Measurements from ENCODE around the gene ZSCAN5A.
"Not testable (repeated sequence)": the region's sequence is repeated elsewhere in the genome, so short reads cannot be mapped to it uniquely, and the experiment has no call there.

ZSCAN5A gene

GRCh38 chr19:56270676-56271075 is 44.0 kb downstream of the ZSCAN5A start:
- DNase-seq (ENCODE audit: extremely low read depth, insufficient read length): no peak

GRCh38 chr19:56269348-56269747 is 45.3 kb downstream of the ZSCAN5A start:
- no peak for TF ChIP-seq CTCF (IDR thresholded peaks at IDR 0.05; ENCODE audit: insufficient read depth, low read length, poor library complexity, severe bottlenecking)
- H3K36me3 ChIP-seq (ENCODE audit: control insufficient read depth, insufficient read depth, low read length): no peaks in the 10 kb centered on the region
- no peaks in the 10 kb centered on the region for H3K27me3 ChIP-seq (replicated peaks; ENCODE audit: control insufficient read depth, insufficient read depth, low read length)
- DNase-seq (ENCODE audit: extremely low read depth, insufficient read length): no peak
- no peak overlapping the region for H3K4me3 ChIP-seq (replicated peaks; ENCODE audit: low read depth, low read length)

More at GRCh38 chr19:56270676-56271075, 44.0 kb downstream of the ZSCAN5A start:
- Histone ChIP-seq H3K36me3 (ENCODE audit: control insufficient read depth, insufficient read depth, low read length) (no peaks in the 10 kb centered on the region; the same call in 1 of the 2 replicates), H3K27me3 (replicated peaks; ENCODE audit: control insufficient read depth, insufficient read depth, low read length) (no peaks in the 10 kb centered on the region), H3K4me3 (replicated peaks; ENCODE audit: low read depth, low read length) (no peak overlapping the region)
- no peak for TF ChIP-seq CTCF (IDR thresholded peaks at IDR 0.05; ENCODE audit: insufficient read depth, low read length, poor library complexity, severe bottlenecking)

- TF ChIP-seq CTCF (IDR thresholded peaks at IDR 0.05; ENCODE audit: insufficient read depth, low read length, poor library complexity, severe bottlenecking): no peak
- Histone ChIP-seq H3K4me3 (replicated peaks; ENCODE audit: low read depth, low read length) (no peak overlapping the region), H3K36me3 (ENCODE audit: control insufficient read depth, insufficient read depth, low read length) (no peaks in the 10 kb centered on the region), H3K27me3 (replicated peaks; ENCODE audit: control insufficient read depth, insufficient read depth, low read length) (no peaks in the 10 kb centered on the region)
- DNase-seq (ENCODE audit: extremely low read depth, insufficient read length): no peak
These were observed 48.6 kb downstream of the ZSCAN5A start for GRCh38 chr19:56266051-56266450.

GRCh38 chr19:56263319-56263718 is 51.3 kb downstream of the ZSCAN5A start:
- Histone ChIP-seq H3K4me3 (replicated peaks; ENCODE audit: low read depth, low read length) (no peak overlapping the region), H3K36me3 (ENCODE audit: control insufficient read depth, insufficient read depth, low read length) (no peaks in the 10 kb centered on the region), H3K27me3 (replicated peaks; ENCODE audit: control insufficient read depth, insufficient read depth, low read length) (no peaks in the 10 kb centered on the region)
- DNase-seq (ENCODE audit: extremely low read depth, insufficient read length): no peak
- TF ChIP-seq CTCF (IDR thresholded peaks at IDR 0.05; ENCODE audit: insufficient read depth, low read length, poor library complexity, severe bottlenecking): no peak

GRCh38 chr19:56261932-56262331 is 52.7 kb downstream of the ZSCAN5A start:
- H3K4me3 ChIP-seq (replicated peaks; ENCODE audit: low read depth, low read length); H3K27me3 ChIP-seq (replicated peaks; ENCODE audit: control insufficient read depth, insufficient read depth, low read length); H3K36me3 ChIP-seq (ENCODE audit: control insufficient read depth, insufficient read depth, low read length); DNase-seq (ENCODE audit: extremely low read depth, insufficient read length): not testable (repeated sequence)

- no peak for TF ChIP-seq CTCF (IDR thresholded peaks at IDR 0.05; ENCODE audit: insufficient read depth, low read length, poor library complexity, severe bottlenecking)
- Histone ChIP-seq H3K4me3 (replicated peaks; ENCODE audit: low read depth, low read length) (no peak overlapping the region), H3K27me3 (replicated peaks; ENCODE audit: control insufficient read depth, insufficient read depth, low read length) (no peaks in the 10 kb centered on the region), H3K36me3 (ENCODE audit: control insufficient read depth, insufficient read depth, low read length) (no peaks in the 10 kb centered on the region)
- DNase-seq (ENCODE audit: extremely low read depth, insufficient read length): no peak
These were observed 53.5 kb downstream of the ZSCAN5A start for GRCh38 chr19:56261145-56261544.
